Ovary (tissue), 3 donors: ENCODE results near the gene SLC27A1.

Source experiments
- EP300 ChIP-seq: sonication (generic); formaldehyde crosslinking; IDR thresholded peaks from one replicate; pipeline ENCODE4 v1.6.1; 2017; ENCODE audit warnings: antibody characterized with exemption
- POLR2A ChIP-seq: fragments of 450-650 bp; IDR thresholded peaks from one replicate; pipeline ENCODE4 v1.6.1; 2017; ENCODE audit warnings: antibody characterized with exemption, mild to moderate bottlenecking, moderate library complexity
- TF ChIP-seq, protein P1 (sequence below), 3 donors: fragments of 450-650 bp in 2 of 3; fragments of 200-600 bp in 1 of 3; IDR thresholded peaks; one replicate each; pipeline versions ENCODE4 v1.5.1 to v1.8.0; 2016 to 2022; ENCODE audit warnings: antibody characterized with exemption in 3 of 3, mild to moderate bottlenecking in 1 of 3
- donor health status: DM: no; HTN: no; CAD: no.

GRCh38 chr19:17522988-17523872 lies 52.9 kb downstream of the SLC27A1 start:
- TF ChIP-seq, protein P1, sequence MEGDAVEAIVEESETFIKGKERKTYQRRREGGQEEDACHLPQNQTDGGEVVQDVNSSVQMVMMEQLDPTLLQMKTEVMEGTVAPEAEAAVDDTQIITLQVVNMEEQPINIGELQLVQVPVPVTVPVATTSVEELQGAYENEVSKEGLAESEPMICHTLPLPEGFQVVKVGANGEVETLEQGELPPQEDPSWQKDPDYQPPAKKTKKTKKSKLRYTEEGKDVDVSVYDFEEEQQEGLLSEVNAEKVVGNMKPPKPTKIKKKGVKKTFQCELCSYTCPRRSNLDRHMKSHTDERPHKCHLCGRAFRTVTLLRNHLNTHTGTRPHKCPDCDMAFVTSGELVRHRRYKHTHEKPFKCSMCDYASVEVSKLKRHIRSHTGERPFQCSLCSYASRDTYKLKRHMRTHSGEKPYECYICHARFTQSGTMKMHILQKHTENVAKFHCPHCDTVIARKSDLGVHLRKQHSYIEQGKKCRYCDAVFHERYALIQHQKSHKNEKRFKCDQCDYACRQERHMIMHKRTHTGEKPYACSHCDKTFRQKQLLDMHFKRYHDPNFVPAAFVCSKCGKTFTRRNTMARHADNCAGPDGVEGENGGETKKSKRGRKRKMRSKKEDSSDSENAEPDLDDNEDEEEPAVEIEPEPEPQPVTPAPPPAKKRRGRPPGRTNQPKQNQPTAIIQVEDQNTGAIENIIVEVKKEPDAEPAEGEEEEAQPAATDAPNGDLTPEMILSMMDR (IDR thresholded peaks at IDR 0.05) = no peak
- TF ChIP-seq POLR2A (no peak), EP300 (no peak)
